Lower leg skin (tissue), 3 donors: ENCODE data around the gene STX8.

Source experiments
- CTCF ChIP-seq, 3 donors: fragments of 450-650 bp; IDR thresholded peaks; one replicate each; pipeline ENCODE4 v1.5.1; 2016; ENCODE audit warnings: antibody characterized with exemption in 3 of 3, mild to moderate bottlenecking in 3 of 3, moderate library complexity in 2 of 3
- POLR2A ChIP-seq, 2 donors: fragments of 450-650 bp; IDR thresholded peaks; one replicate each; pipeline ENCODE4 v1.6.1; 2016 to 2017; ENCODE audit warnings: antibody characterized with exemption in 2 of 2, mild to moderate bottlenecking in 1 of 2, moderate library complexity in 1 of 2

GRCh38 chr17:9598661-9599060 is 23.0 kb upstream of the STX8 start:
- TF ChIP-seq CTCF (IDR thresholded peaks at IDR 0.05) (no peak), POLR2A (IDR thresholded peaks at IDR 0.05) (no peak)
